Fibroblast of lung (primary cell): Measurements from ENCODE around the gene JARID2.
"Not testable (repeated sequence)": the region's sequence is repeated elsewhere in the genome, so short reads cannot be mapped to it uniquely, and the experiment has no call there.

Experiments
- CTCF ChIP-seq, 2 donors: IDR thresholded peaks in 1 of 2; conservative IDR thresholded peaks in 1 of 2; 1 replicate in 1 of 2; 2 replicates in 1 of 2; pipeline ENCODE4 v1.5.1; 2011 to 2012; ENCODE audit warnings: low read length in 2 of 2, control low read depth in 1 of 2, inconsistent platforms in 1 of 2, low read depth in 1 of 2, mild to moderate bottlenecking in 1 of 2
- EZH2 ChIP-seq: IDR thresholded peaks from 2 replicates; pipeline ENCODE4 v1.5.1; 2012; ENCODE audit warnings: low read length, control low read depth, mild to moderate bottlenecking; ENCODE audit errors: missing control alignments

DNA sequence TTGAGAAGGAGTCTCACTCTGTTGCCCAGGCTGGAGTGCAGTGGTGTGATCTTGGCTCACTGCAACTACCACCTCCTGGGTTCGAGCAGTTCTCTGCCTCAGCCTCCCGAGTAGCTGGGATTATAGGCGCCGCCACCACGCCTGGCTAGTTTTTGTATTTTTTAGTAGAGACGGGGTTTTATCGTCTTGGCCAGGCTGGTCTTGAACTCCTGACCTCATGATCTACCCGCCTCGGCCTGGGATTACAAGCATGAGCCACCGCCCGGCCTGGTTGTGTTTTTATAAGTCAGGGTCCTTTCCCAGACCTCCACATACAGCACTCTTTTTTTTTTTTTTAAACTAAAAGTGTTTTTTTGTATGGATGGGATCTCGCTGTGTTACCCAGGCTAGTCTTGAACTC is 51.3 kb downstream of the JARID2 start:
- TF ChIP-seq CTCF (conservative IDR thresholded peaks at IDR 0.05 in 1 of 2, IDR thresholded peaks at IDR 0.05 in 1 of 2; ENCODE audit: low read depth in 1 of 2, low read length in 2 of 2); EZH2: not testable (repeated sequence)
